Glomerular endothelial cell (primary cell): ENCODE results near the gene ITIH4. TPM values are rescaled to one million over a fixed set of nuclear protein-coding genes. Genes with fewer than 3 reads are reported as not detected.
A peak's percentile ranks its signal among the peaks of the same experiment; 100 is the strongest.

Experiments
- DNase-seq: peaks from one replicate; pipeline ENCODE4 v3.0.0-alpha.2; 2011; ENCODE audit warnings: low read depth, low spot score; ENCODE audit errors: extremely low read depth
- total RNA-seq: library from RNA; depleted of rRNA; stranded (reverse); fragments of >200 nt; gene quantifications from 2 replicates; pipeline ENCODE4 v1.2.3, GENCODE V29; 2015

The ITIH4 gene
- total RNA-seq, 1 donor from 2014 or later, result 0.29 TPM

DNA sequence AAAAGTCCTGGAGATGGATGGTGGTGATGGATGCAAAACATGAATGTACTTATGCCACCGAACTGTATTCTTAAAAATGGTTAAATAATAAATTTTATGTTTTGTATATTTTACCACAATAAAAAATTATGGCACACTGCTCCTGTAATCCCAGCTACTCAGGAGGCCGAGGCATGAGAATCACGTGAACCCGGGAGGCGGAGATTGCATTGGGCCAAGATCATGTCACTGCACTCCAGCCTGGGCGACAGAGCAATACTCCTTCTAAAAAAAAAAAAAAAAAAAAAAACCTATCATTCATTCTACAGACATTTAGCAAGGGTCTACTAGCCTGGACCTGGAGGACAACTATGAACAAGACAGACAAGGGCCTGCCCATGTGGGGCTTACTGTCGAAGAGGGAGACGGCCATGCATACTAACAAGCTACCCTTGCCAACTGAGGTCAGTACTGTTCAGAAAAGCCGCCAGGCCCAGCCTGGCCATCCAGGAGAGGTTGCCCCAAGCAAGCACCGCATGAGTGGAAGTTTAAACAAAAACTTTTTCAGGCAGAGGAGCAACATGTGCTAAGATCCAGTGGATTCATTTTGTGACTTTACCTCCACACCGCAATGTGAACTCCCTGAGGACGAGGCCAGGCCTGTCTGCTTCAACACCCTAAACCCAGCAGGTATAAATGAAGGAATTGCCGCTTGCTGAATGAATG is 57.0 kb downstream of the ITIH4 start:
- DNase-seq, result no peak

DNA sequence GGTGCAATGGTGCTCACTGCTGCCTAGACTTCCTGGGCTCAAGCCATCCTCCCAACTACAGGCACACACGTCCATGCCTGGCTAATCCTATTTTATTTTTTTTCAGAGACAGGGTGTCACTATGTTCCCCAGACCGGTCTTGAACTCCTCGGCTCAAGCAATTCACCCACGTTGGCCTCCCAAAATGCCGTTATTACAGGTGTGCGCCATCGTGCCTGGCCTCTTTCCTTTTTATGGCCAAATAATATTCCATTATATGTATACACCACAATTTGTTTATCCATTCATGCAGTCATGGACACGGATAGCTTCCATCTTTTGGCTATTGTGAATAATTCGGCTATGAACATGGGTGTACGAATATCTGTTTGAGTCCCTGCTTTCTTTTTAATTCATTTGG is 58.8 kb downstream of the ITIH4 start:
- DNase-seq, result no peak

DNA sequence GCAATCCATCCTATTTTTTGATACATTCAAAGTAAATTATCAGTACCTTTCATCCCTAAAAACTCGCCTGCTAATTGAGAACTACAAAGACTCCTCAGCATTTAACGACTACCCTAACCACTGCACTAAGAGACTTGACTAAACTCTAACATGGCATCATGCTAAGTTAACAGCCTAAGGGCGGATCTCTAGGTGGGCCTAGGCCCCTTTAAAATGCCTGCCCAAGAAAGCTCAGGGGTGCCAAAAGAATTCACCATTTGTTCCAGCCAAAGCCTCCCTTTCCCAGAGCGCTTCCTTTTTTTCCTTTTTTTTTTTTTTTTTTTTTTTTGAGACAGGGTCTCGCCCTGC is 59.2 kb downstream of the ITIH4 start:
- no peak for DNase-seq

DNA sequence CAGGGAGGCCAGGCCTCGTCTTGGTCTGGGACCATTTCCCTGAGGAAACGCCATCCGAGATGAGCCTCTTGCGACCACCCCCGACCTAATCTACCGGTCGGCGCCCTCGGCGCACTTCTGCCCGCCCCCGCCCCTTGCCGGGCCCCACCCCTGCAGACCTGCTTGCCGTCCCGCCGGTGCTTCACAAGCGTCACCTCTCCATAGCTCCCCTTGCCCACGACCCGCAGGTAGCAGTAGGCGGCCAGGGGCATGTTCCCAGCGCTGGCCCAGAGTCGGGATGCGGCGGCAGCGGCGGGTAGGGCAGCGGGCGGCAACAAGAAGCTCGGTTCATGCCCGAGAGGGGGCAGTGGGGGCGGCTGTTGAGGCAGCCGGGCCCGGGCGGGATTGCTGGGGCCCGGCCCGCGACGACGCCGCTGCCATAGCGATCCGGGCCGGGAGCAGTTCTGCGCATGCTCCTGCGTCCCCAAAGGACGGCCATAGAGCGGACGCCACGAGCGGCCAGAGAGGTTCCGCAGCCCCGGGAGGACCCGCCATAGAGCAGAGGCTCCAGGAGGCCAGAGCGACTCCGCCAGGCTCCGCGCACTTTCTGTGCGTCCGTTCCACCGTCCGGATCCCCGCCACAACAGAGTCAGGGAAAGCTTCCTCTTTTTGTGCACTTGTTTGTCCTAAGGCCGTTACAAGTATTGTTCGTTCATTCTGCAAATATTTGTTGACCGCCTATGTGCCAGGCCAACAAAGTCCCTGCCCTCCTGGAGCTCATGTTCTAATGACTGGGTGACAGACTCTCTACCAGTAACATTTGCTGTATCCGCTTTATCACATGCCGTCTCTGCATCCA is 59.8 kb downstream of the ITIH4 start, which contains the start of gene NEK4:
Gene NEK4, minus strand, starts transcription at position 445 of the 838 bp plus-strand sequence. Its CDS starts 194 bp downstream, at position 251.
- DNase-seq, result peak; percentile 44

DNA sequence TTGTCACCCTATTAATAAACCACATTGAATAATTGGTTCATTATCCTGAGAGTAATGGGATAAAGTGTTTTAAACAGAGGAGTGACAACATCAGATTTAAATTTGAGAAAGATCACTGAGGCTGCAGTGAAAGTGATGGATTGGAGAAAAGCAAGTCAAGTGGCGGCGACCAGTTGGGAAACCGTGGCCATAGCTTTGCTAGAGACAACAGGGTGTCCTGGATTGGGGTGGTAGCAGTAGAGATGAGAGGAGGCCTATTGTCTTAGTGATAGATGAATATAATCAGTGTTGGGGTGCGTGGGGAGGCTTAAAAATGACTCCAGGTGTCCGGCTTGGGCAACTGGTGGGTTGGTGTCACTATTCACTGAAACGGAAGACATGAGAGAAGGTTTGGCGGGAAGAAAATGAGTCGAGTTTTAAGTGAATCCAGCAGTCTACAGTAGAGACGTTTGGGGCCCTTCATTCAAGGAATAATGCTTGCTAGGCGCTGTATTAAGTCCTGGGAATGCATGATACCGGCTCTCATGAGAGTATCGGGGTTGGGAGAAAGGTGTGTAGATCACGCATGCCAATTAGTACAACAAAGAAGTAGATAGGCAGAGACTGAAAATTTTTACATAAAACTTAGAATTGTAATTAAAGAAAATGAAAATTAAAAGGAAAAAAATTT is 60.6 kb downstream of the ITIH4 start:
- DNase-seq, result no peak

DNA sequence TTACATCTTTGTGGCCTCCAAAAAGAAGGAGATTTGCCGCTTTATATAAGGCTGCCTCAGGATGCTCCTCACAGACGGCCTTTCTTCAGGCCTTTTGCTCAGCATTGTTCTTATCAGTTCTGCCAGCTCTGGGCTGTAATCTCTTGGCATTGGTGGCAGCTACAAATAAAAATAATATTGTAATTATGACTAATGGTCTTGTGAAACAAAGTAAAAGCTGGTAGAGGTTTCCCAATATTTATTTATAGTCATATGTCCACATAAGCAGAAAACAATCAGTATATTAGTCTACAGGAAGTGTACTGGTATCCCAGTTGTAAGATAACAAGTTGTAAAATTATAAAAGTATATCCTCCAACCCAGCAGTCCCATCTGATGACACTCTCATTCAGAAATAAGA is 67.0 kb downstream of the ITIH4 start:
- peak; percentile 34 for DNase-seq

Other genes starting within 250 kb of the ITIH4 start
- gene PBRM1, start 144.8 kb downstream of the ITIH4 start, total RNA-seq, result 56.9 and 78.4 TPM in 2 replicates
- gene GNL3, start 144.6 kb downstream of the ITIH4 start, total RNA-seq, result 59.8 and 70.0 TPM in 2 replicates
- 93.5 and 93.6 TPM in 2 replicates for gene GLT8D1, start 124.9 kb downstream of the ITIH4 start, total RNA-seq
- 156 and 169 TPM in 2 replicates for gene SPCS1, start 124.6 kb downstream of the ITIH4 start, total RNA-seq
- gene NEK4, start 59.7 kb downstream of the ITIH4 start, total RNA-seq, result 6.3 and 13.7 TPM in 2 replicates
- gene ITIH1, start 53.1 kb downstream of the ITIH4 start, total RNA-seq, result not detected in 2 replicates
- not detected in 2 replicates for gene ITIH3, start 35.9 kb downstream of the ITIH4 start, total RNA-seq
- 2.7 TPM in 1 of 2 replicates, not detected in the other for gene MUSTN1, start 4.3 kb upstream of the ITIH4 start, total RNA-seq
- gene STIMATE, start 66.9 kb upstream of the ITIH4 start, total RNA-seq, result 14.0 and 28.5 TPM in 2 replicates
- 1.6 and 4.1 TPM in 2 replicates for gene SFMBT1, start 215.4 kb upstream of the ITIH4 start, total RNA-seq